Duodenal mucosa (tissue), 2 donors: ENCODE results near the gene KCNG1.
A peak's percentile ranks its signal among the peaks of the same experiment; 100 is the strongest.

ENCODE experiments used
- H3K27ac ChIP-seq: one replicate; pipeline ENCODE4 v1.7.0; 2013; ENCODE audit warnings: low read depth, low read length
- H3K27me3 ChIP-seq, 2 donors: one replicate each; pipeline ENCODE4 v1.7.0; 2013; ENCODE audit warnings: low read length in 2 of 2, control low read depth in 1 of 2; ENCODE audit not compliant: insufficient read depth in 2 of 2, control insufficient read depth in 1 of 2
- H3K36me3 ChIP-seq, 2 donors: one replicate each; pipeline ENCODE4 v1.7.0; 2013; ENCODE audit warnings: low read length in 2 of 2, control low read depth in 1 of 2; ENCODE audit not compliant: insufficient read depth in 2 of 2, control insufficient read depth in 1 of 2
- H3K4me1 ChIP-seq, 2 donors: one replicate each; pipeline ENCODE4 v1.7.0; 2013; ENCODE audit warnings: low read length in 2 of 2, control low read depth in 1 of 2; ENCODE audit not compliant: insufficient read depth in 2 of 2, control insufficient read depth in 1 of 2
- H3K4me3 ChIP-seq, 2 donors: one replicate each; pipeline ENCODE4 v1.7.0; 2013; ENCODE audit warnings: low read length in 2 of 2, low read depth in 1 of 2
- H3K9ac ChIP-seq, 2 donors: one replicate each; pipeline ENCODE4 v1.7.0; 2013; ENCODE audit warnings: low read length in 2 of 2, low read depth in 1 of 2
- H3K9me3 ChIP-seq, 2 donors: one replicate each; pipeline ENCODE4 v1.7.0; 2013; ENCODE audit warnings: low read length in 2 of 2, control low read depth in 1 of 2; ENCODE audit not compliant: control insufficient read depth in 1 of 2

KCNG1 gene

GRCh38 chr20:51024761-51025160 lies 1.9 kb upstream of the KCNG1 start:
- H3K27me3 ChIP-seq: peaks cover 53 to 65% of the 10 kb centered on the region in 2 donors
- H3K4me3 ChIP-seq: no peak overlapping the region

GRCh38 chr20:51023617-51024155 lies 779 bp upstream of the KCNG1 start:
- Histone ChIP-seq H3K27ac (no peak overlapping the region), H3K9ac (no peak overlapping the region), H3K4me1 (no peaks in the 10 kb centered on the region), H3K4me3 (peak overlapping the region in 1 of 2 donors; percentile 14), H3K27me3 (peaks cover 51 to 56% of the 10 kb centered on the region in 2 donors), H3K36me3 (no peaks in the 10 kb centered on the region), H3K9me3 (no peaks in the 10 kb centered on the region)

More at GRCh38 chr20:51024761-51025160, 1.9 kb upstream of the KCNG1 start:
- H3K27ac ChIP-seq: no peak overlapping the region
- no peak overlapping the region for H3K9ac ChIP-seq
- no peaks in the 10 kb centered on the region for H3K4me1 ChIP-seq
- H3K9me3 ChIP-seq: no peaks in the 10 kb centered on the region
- H3K36me3 ChIP-seq: no peaks in the 10 kb centered on the region

- Histone ChIP-seq H3K9ac (no peak overlapping the region), H3K4me1 (no peaks in the 10 kb centered on the region), H3K27ac (no peak overlapping the region), H3K4me3 (peak overlapping the region; percentile 15 to 28), H3K27me3 (peaks cover 52 to 54% of the 10 kb centered on the region in 2 donors), H3K36me3 (no peaks in the 10 kb centered on the region), H3K9me3 (no peaks in the 10 kb centered on the region)
These were observed 592 bp downstream of the KCNG1 start for GRCh38 chr20:51022227-51022802.

- Histone ChIP-seq H3K36me3 (no peaks in the 10 kb centered on the region), H3K4me3 (no peak overlapping the region), H3K9ac (no peak overlapping the region), H3K9me3 (no peaks in the 10 kb centered on the region), H3K4me1 (no peaks in the 10 kb centered on the region), H3K27me3 (peaks cover 47 to 49% of the 10 kb centered on the region in 2 donors), H3K27ac (no peak overlapping the region)
These were observed 1.6 kb downstream of the KCNG1 start for GRCh38 chr20:51021067-51022025.

GRCh38 chr20:51020657-51021056 lies 2.2 kb downstream of the KCNG1 start:
- Histone ChIP-seq H3K27me3 (peaks cover 42 to 49% of the 10 kb centered on the region in 2 donors), H3K4me1 (no peaks in the 10 kb centered on the region), H3K9me3 (no peaks in the 10 kb centered on the region), H3K4me3 (no peak overlapping the region), H3K36me3 (no peaks in the 10 kb centered on the region), H3K27ac (no peak overlapping the region), H3K9ac (no peak overlapping the region)

- H3K9ac ChIP-seq: no peak overlapping the region
- peaks cover 0 to under 1% of the 10 kb centered on the region in 2 donors for H3K4me1 ChIP-seq
- no peaks in the 10 kb centered on the region for H3K36me3 ChIP-seq
- H3K9me3 ChIP-seq: no peaks in the 10 kb centered on the region
- H3K27me3 ChIP-seq: peaks cover 40 to 49% of the 10 kb centered on the region in 2 donors
- no peak overlapping the region for H3K4me3 ChIP-seq
- H3K27ac ChIP-seq: no peak overlapping the region
These were observed 3.0 kb downstream of the KCNG1 start for GRCh38 chr20:51019656-51020592.

- H3K27ac ChIP-seq: no peak overlapping the region
- H3K9ac ChIP-seq: no peak overlapping the region
- no peaks in the 10 kb centered on the region for H3K36me3 ChIP-seq
- H3K4me1 ChIP-seq: peaks cover 0 to 3% of the 10 kb centered on the region in 2 donors
- no peaks in the 10 kb centered on the region for H3K9me3 ChIP-seq
- no peak overlapping the region for H3K4me3 ChIP-seq
- H3K27me3 ChIP-seq: peaks cover 20 to 33% of the 10 kb centered on the region in 2 donors
These were observed 5.7 kb downstream of the KCNG1 start for GRCh38 chr20:51017251-51017650.

GRCh38 chr20:51016521-51016920 lies 6.4 kb downstream of the KCNG1 start:
- no peaks in the 10 kb centered on the region for H3K36me3 ChIP-seq
- H3K9ac ChIP-seq: no peak overlapping the region
- H3K27me3 ChIP-seq: peaks cover 16 to 25% of the 10 kb centered on the region in 2 donors
- H3K4me3 ChIP-seq: no peak overlapping the region
- H3K9me3 ChIP-seq: no peaks in the 10 kb centered on the region
- peaks cover 0 to 3% of the 10 kb centered on the region in 2 donors for H3K4me1 ChIP-seq
- no peak overlapping the region for H3K27ac ChIP-seq

GRCh38 chr20:51014797-51015722 lies 7.8 kb downstream of the KCNG1 start:
- Histone ChIP-seq H3K9me3 (no peaks in the 10 kb centered on the region), H3K9ac (no peak overlapping the region)

More at GRCh38 chr20:51014797-51015722, 7.8 kb downstream of the KCNG1 start:
- Histone ChIP-seq H3K36me3 (no peaks in the 10 kb centered on the region), H3K27me3 (peaks cover 4 to 11% of the 10 kb centered on the region in 2 donors), H3K27ac (no peak overlapping the region), H3K4me1 (peaks cover 0 to 3% of the 10 kb centered on the region in 2 donors), H3K4me3 (no peak overlapping the region)
